COLO829 (cell line): ENCODE results near the gene APBB2.

Experiments used
- DNase-seq: peaks from one replicate; pipeline ENCODE4 v3.0.0; 2012; ENCODE audit warnings: low spot score

Gene APBB2

GRCh38 chr4:40850496-40850895 lies 363.8 kb downstream of the APBB2 start:
- no peak for DNase-seq

GRCh38 chr4:40848940-40849339 lies 365.4 kb downstream of the APBB2 start:
- no peak for DNase-seq

DNA sequence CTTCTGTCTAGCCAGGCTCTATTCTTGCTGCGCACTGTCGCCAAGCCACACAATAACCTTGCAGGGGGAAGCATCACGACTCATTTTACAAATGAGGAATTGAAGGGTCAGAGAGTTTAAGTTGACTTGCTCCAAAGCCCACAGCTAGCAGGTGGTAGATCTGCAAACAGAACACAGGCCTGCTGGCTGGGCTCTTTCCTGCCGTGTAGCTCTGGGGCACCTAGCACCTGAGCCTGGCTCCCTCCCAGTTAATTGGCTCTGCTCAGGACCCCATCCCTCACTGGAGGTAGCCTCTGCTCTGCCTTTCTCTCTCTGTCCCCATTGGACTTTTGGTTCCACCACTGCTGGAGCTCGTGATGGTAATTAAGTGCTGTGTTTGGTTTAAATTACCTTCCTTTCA lies 366.1 kb downstream of the APBB2 start:
- DNase-seq = no peak

DNA sequence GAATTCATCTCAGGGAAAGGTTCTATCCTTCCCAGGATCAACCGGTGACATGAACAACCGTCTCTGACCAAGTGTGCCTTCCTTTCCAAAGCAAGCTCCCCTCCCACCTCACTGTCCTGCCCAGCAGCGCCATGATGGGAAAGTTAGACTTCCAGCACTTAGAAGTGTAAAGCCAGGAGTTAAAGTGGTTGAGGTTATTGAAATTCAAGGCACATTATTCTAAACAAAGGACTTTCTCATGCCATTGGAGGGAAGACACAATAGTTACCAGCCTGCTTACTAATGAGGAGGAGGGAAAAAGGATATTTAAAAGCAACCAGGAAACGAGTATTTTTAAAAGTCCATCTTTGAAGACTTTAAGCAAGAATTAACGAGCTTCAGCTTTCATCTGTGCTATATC lies 367.8 kb downstream of the APBB2 start:
- no peak for DNase-seq

- no peak for DNase-seq
These were observed 369.0 kb downstream of the APBB2 start for GRCh38 chr4:40845154-40845835.

DNA sequence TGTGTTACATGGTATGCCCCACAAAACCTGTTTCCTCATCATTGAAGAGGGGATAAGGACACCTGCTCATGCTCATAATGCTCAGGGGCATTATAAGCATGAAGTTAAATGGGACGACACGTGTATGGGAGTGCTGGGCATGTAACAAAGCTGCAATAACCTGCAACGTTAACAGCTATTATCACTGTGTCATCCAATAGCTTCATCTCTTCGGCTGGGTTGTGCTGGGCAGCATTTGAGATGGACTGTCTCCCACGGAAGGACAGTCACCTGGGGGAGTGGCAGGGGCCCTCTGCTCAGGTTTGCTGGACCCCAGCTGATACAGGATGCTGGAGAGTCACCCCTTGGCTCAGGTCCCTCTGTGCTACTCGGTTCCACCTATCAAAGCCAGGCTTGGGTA lies 370.1 kb downstream of the APBB2 start:
- DNase-seq = no peak

GRCh38 chr4:40843696-40844095 lies 370.6 kb downstream of the APBB2 start:
- DNase-seq = no peak

DNA sequence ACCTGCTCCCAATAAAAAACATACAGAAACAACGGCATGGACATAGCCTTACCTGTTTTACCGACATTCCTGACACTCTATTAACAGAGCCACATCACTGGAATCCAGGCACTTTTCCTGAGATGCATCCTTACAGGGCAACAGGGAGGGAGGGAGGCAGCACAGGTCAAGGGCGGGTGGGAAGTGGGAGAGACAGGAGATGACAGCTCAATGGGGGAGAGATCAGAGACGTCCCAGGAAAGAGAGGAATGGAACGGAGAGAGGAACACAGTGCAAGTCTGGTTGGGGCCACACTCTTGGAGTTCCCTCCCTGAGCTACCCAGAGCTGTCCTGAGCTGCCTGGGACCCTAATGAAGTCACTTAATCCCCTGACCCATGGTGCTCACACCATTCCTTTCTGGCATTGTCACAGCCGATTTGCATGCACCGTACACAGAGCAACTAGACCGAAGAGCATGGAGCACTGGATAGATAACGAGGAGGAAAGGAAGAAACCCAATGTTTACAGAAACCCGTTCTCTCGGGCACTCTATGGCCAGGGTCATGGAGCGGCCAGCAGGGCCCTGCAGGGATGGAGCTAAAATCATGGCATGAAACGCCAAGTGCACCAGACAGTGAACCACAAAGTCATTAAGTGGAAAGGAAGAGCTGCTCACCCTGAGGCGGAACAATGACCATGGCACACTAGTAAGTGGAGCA lies 371.5 kb downstream of the APBB2 start:
- DNase-seq = peak; percentile 6

DNA sequence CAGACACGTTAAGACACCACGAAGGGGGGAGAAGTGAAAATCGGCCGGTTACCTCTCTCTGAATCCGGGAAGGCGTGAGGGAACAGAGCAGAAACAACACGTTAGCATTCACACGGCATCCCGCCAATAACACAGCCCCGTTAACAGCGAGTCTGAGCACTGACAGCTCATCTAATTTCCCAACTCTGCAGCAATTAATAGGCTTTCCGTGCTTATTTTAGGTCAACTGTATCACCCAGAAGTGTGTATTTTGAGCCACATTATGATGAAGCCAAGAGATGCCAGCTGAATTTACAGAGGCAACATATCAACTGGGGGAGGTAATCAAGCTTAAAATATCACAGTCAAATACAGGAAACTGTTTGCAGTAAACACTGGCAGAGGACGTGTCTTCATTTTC lies 372.0 kb downstream of the APBB2 start:
- DNase-seq = no peak

DNA sequence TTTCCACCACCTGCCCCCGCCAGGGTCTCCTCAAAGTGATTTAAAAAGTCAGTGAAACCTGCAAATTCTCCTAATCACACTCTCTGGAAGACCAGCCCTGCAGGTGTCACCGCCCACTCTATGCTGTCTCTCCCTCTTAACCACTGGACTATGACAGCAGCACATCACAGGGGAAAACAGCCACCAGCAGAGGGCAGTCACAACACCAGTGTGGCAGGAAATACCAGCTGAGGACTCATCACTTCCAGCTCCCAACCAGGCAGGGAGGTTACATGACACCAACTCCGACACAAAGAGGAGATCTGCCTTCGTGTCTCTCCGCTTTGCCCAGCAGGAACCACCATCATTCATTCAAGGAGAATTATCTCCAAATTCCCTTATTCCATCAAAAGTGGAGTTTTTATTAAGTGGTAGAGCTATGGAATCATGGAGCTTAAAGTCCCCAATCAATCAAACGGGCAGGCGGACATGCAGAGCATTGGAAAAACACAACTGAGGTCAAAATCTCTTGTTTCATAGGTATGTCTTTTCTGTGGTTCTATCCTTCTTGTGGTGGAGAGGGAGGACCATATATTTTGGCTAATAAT lies 373.3 kb downstream of the APBB2 start:
- peak; percentile 37 for DNase-seq

- DNase-seq = no peak
These were observed 373.9 kb downstream of the APBB2 start for GRCh38 chr4:40840255-40840984.

DNA sequence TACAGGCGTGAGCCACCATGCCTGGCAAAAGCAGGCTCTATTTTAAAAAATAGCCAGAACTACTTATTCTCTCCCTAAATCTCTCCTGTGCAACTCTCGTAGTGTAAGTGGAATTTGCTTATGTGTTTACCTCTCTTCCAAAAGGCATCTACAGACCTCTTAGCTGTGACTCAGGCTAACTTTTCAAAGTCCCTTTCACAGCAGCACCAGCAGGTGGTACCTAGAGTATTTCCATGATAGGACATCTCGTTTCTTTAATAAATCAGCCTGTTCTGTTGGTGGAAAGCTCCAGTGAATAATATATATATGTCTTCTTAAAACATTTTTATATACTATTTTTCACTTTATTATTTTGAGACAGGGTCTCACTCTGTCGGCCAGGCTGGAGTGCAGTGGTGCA lies 375.6 kb downstream of the APBB2 start:
- DNase-seq = no peak

GRCh38 chr4:40837094-40837870 lies 377.1 kb downstream of the APBB2 start:
- DNase-seq = no peak

DNA sequence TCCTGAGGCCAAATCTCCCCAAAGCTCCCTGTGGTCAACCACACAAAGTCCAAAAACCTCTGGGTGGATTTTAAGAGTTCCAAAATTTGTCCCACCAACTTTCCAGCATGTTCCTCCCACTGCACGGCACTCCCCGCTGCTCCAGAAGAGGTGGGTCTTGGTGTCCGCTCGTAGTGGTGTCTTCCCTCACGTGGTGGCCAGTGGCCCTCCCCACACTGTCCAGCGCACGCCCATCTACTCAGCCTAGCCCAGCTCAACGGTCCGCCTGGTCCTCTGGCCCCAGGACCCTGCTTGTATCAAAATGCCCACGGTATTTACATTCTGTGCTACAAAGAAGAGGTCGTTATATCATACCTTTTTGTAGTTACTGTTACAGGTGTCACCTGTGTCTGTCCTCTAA lies 381.1 kb downstream of the APBB2 start:
- DNase-seq = no peak

DNA sequence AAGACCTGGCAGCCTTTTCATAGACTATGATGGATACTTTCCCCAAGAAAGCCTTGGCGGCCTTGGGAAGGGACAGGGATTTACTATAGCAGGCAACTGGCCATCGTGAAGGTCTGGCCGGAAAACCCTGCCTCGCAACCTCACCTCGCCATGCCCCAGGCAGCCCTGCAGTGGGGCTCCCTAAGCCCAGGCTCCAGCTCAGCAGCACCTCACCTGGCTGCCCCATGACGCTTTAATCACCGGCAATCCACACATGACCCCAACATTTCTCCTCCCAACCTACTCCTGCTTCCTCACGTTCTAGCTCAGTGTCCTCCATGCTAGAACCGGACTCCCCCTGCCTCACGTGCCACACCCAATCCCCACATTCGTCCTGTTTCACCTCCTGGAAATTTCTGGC lies 382.2 kb downstream of the APBB2 start:
- no peak for DNase-seq

GRCh38 chr4:40831146-40831907 lies 383.0 kb downstream of the APBB2 start:
- no peak for DNase-seq

- no peak for DNase-seq
These were observed 384.8 kb downstream of the APBB2 start for GRCh38 chr4:40829586-40829985.

DNA sequence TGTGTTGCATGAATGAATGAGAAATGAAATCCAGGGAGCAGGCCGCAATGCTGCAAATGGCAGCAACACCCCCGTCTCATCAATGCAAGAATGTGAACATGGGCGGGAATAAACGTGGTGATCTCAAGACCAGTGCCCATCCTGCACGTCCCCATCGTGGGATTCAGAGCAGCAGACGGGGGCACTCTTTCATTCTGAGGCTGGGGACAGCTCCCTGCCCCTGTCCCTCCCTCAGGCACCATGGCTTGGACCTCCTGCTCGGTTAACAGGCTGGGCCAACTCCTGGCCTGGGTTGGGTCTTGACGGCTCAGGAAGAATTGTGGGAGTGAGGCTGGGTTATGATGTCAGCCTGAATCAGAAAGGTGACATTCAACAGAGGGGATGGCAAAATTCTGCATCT lies 385.7 kb downstream of the APBB2 start:
- DNase-seq = no peak

- no peak for DNase-seq
These were observed 386.6 kb downstream of the APBB2 start for GRCh38 chr4:40827758-40828157.

- no peak for DNase-seq
These were observed 387.5 kb downstream of the APBB2 start for GRCh38 chr4:40826821-40827220.
